Tibial nerve (tissue), 4 donors: ENCODE results near the gene PRRG2. TPM values are rescaled to one million over a fixed set of nuclear protein-coding genes. Genes with fewer than 3 reads are reported as not detected.

Experiments
- DNase-seq, 2 donors: peaks; one replicate each; pipeline ENCODE4 v3.0.0-alpha.2; 2019; ENCODE audit warnings: low spot score in 2 of 2
- H3K27ac ChIP-seq, 4 donors: fragments of 200-600 bp; sonication (generic) in 3 of 4; one replicate each; pipeline ENCODE4 v1.5.1; 2017 to 2019; ENCODE audit warnings: mild to moderate bottlenecking in 1 of 4
- H3K27me3 ChIP-seq, 2 donors: fragments of 200-600 bp; sonication (generic) in 1 of 2; one replicate each; pipeline versions ENCODE4 v1.5.1 to v1.6.0; 2017 to 2019
- H3K36me3 ChIP-seq, 3 donors: fragments of 200-600 bp; sonication (generic); one replicate each; pipeline ENCODE4 v1.5.1; 2018 to 2019
- H3K4me1 ChIP-seq, 4 donors: fragments of 200-600 bp; sonication (generic) in 3 of 4; one replicate each; pipeline ENCODE4 v1.5.1; 2017 to 2019
- H3K4me3 ChIP-seq, 4 donors: fragments of 200-600 bp; sonication (generic) in 3 of 4; one replicate each; pipeline ENCODE4 v1.5.1; 2017 to 2019; ENCODE audit warnings: mild to moderate bottlenecking in 1 of 4, moderate library complexity in 1 of 4
- H3K9me3 ChIP-seq, 4 donors: fragments of 200-600 bp; sonication (generic) in 3 of 4; one replicate each; pipeline ENCODE4 v1.5.1; 2017 to 2019
- EP300 ChIP-seq, 2 donors: sonication (generic); formaldehyde crosslinking; IDR thresholded peaks; one replicate each; pipeline ENCODE4 v1.6.1; 2017; ENCODE audit warnings: antibody characterized with exemption in 2 of 2, mild to moderate bottlenecking in 1 of 2
- POLR2A ChIP-seq, 2 donors: fragments of 450-650 bp; IDR thresholded peaks; one replicate each; pipeline ENCODE4 v1.6.1; 2017; ENCODE audit warnings: antibody characterized with exemption in 2 of 2, mild to moderate bottlenecking in 2 of 2, moderate library complexity in 2 of 2
- WGBS, 2 donors: methylation state at CpG; one replicate each; pipeline ENCODE4 v1.1.5; 2018; 5-methylcytosine and 5-hydroxymethylcytosine counted together
- total RNA-seq, 4 donors: library from RNA; depleted of rRNA; stranded (reverse); fragments of >200 nt; gene quantifications; one replicate each; pipeline ENCODE4 v1.1.0, GENCODE V29; 2016
- TF ChIP-seq, protein P1 (sequence below), 5 experiments: fragments of 200-600 bp in 3 of 5; fragments of 450-650 bp in 2 of 5; sonication (generic) in 3 of 5; IDR thresholded peaks; one replicate each; pipeline ENCODE4 v1.5.1; 2016 to 2019; ENCODE audit warnings: antibody characterized with exemption in 5 of 5, mild to moderate bottlenecking in 3 of 5, moderate library complexity in 2 of 5

The PRRG2 gene
- total RNA-seq, 4 donors from 2014 or later: 0.42 to 0.78 (median 0.44) TPM; not detected in 1

DNA sequence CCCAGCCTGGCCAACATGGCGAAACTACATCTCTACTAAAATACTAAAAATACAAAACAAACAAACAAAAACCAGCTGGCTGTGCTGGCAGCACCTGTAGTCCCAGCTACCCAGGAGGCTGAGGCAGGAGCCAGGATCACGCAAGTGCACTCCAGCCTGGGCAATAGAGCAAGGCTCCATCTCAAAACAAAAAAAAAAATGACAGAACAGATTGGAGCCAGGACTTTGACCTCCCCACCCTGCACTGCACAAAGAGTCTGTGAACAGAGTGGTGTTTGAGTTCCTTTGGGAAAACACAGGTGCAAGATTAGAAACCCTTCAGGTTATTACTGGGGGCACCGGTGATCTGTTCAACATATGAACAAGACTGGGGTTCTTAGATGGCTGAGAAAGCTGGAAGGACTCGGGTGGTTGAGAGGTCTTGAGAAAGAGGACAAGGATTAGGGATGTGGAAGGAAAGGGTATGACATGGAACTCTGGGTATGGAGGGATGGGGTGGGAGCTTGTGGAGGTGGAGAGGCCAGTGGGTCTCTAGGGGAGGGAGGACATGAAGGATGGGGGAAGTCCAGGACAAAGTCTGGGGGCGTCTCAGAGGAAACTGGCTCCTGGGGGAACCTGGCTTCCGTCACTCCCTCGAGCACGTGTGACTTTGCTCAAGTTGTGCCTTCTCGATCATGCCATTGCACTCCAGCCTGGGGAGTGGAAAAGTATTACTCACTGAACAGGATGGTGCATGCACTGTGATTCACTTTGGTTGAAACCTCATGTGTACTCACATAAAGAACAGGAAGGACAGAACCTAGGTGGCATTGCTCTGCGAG is 27.5 kb upstream of the PRRG2 start:
- peak overlapping the region in 3 of 4 donors; percentile 18 to 66 (median 41) for H3K27ac ChIP-seq
- H3K4me1 ChIP-seq: peaks cover 0 to 23% (median 6%) of the 10 kb centered on the region in 4 donors
- peaks cover 0 to 46% (median 21%) of the 10 kb centered on the region in 3 donors for H3K36me3 ChIP-seq
- no peaks in the 10 kb centered on the region for H3K9me3 ChIP-seq
- H3K4me3 ChIP-seq: no peak overlapping the region
- H3K27me3 ChIP-seq: no peaks in the 10 kb centered on the region
- 64 to 72% methylated on average over 10 of the region's 10 CpGs for WGBS, 2 donors
- TF ChIP-seq, protein P1, sequence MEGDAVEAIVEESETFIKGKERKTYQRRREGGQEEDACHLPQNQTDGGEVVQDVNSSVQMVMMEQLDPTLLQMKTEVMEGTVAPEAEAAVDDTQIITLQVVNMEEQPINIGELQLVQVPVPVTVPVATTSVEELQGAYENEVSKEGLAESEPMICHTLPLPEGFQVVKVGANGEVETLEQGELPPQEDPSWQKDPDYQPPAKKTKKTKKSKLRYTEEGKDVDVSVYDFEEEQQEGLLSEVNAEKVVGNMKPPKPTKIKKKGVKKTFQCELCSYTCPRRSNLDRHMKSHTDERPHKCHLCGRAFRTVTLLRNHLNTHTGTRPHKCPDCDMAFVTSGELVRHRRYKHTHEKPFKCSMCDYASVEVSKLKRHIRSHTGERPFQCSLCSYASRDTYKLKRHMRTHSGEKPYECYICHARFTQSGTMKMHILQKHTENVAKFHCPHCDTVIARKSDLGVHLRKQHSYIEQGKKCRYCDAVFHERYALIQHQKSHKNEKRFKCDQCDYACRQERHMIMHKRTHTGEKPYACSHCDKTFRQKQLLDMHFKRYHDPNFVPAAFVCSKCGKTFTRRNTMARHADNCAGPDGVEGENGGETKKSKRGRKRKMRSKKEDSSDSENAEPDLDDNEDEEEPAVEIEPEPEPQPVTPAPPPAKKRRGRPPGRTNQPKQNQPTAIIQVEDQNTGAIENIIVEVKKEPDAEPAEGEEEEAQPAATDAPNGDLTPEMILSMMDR (IDR thresholded peaks at IDR 0.05): no peak
- peak in 1 of 2 donors; percentile 19 for TF ChIP-seq EP300 (IDR thresholded peaks at IDR 0.05)
- no peak for TF ChIP-seq POLR2A (IDR thresholded peaks at IDR 0.05)
- DNase-seq: no peak

DNA sequence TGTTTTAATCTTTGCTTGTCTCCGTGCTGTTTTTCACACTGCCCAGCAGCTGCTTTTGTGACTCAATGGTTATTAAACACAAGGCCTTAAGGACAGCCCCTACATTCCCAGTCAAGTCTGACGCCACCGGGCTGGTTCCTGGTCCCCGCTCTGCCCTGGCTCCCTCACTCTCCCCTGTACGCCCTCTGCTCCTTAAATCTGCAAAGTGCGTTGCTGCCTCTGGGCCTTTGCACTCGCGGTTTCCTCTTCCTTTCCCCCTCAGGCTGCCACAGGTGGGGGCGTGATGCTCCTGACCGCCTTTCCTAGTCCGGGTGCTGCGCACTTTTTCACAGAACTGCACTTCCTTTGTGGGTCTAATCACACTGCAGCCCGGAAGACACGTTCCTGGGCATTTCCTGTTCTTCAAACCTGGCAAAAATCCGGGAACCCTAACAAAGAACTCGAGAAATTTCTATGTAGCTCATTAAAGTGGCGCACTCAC is 26.4 kb upstream of the PRRG2 start:
- TF ChIP-seq POLR2A (IDR thresholded peaks at IDR 0.05) (no peak), EP300 (IDR thresholded peaks at IDR 0.05) (peak; percentile 36 to 60)
- TF ChIP-seq, protein P1 (IDR thresholded peaks at IDR 0.05): no peak
- Histone ChIP-seq H3K9me3 (no peaks in the 10 kb centered on the region), H3K4me1 (peaks cover 0 to 27% (median 9%) of the 10 kb centered on the region in 4 donors), H3K36me3 (peaks cover 0 to 57% (median 22%) of the 10 kb centered on the region in 3 donors), H3K27me3 (no peaks in the 10 kb centered on the region), H3K27ac (peak overlapping the region in 3 of 4 donors; percentile 28 to 66 (median 41)), H3K4me3 (no peak overlapping the region)
- DNase-seq: no peak
- 74 to 82% methylated on average over 17 of the region's 17 CpGs for WGBS, 2 donors

DNA sequence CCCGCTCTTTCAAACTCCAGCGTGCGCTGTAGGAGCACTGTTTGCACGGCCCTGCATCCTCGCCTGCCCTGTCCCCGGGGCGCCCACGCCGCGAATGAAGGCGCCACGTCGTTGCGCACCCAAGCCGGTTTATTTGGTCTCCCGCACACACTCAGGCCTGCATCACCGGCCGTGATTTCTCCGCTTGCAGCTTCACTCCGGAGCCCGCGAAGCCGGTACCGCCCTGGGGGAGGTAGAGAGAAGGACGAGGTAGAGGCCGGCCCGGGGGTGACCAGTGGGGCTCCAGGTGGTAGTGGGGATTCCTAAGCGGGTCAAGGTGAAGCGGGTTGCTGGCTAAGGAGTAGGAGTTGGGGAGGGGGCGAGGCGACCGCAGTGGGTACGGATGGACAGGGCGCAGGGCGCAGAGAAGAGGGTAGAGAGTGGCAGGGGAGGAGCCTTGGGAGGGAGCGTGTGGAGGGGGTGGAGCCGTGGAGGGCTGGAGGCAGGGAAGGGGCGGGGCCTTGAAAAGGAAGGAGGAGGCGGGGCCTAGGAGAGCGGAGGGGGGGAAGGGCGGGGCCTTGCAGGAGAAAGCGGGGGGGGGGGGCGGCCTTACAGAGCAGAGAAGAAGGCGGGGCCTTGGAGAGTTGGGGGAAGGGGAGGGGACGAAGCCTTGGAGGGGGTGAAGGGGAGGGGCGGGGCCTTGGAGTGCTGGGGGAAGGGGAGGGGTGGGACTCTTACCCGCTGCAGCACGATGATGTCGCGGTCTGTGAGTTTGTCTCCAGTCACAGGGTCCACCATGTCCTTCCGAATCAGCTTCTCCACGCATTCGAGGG is 25.3 kb upstream of the PRRG2 start:
- peak overlapping the region in 3 of 4 donors; percentile 36 to 65 (median 56) for H3K27ac ChIP-seq
- DNase-seq: peak; percentile 62 to 77
- 85 to 91% methylated on average over 41 to 49 of the region's 53 CpGs for WGBS, 2 donors
- TF ChIP-seq EP300 (IDR thresholded peaks at IDR 0.05) (no peak), POLR2A (IDR thresholded peaks at IDR 0.05) (no peak)
- TF ChIP-seq, protein P1 (IDR thresholded peaks at IDR 0.05): no peak
- no peak overlapping the region for H3K4me3 ChIP-seq
- no peaks in the 10 kb centered on the region for H3K9me3 ChIP-seq
- peaks cover 0 to 37% (median 14%) of the 10 kb centered on the region in 4 donors for H3K4me1 ChIP-seq
- H3K36me3 ChIP-seq: peaks cover 0 to 66% (median 22%) of the 10 kb centered on the region in 3 donors
- H3K27me3 ChIP-seq: no peaks in the 10 kb centered on the region

DNA sequence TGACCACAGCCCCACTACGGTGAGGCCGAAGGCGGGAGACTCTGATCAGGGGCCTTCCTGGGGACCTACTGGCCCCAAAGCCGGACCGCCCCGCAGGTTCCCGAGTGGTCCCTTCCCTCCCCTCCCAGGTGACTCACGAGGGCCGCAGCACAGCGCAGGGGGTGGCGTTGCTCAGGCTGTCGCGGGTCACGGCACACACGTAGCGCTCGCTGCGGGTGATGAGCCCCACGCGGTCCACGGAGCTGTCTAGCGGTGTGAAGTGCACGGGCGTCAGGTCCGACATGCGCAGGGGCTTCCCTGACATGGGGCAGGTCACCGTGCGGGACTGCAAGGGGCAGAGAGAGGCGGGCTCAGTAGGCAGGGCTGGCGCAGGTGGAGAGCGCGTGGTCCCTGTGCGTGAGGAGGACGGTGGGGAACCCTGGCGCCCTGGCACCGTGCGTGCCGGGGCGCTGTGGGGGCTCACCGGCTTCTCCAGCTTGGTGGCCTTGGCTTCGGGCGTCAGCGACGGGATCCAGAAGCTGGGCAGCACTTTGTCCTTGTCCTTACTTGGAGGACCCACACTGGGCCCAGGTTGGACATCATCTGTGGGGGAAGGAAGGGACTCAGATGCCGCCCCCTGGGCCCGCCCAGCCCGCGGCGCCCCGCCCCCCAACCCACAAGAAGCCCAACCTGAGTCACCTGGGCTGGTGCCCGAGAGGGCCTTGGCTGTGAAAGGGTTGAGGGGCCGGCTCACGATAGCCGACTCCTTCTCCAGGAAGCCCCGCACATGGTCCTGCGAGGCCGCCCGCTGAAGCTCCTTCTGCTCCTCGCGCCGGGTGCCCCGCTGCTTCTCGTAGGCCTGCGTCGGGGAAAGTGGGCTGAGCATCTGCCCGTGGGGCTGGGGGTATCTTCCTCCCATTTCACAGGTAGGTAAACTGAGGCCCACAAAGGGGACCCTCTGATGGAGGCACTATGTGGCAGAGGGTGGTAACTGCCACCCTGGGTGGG is 24.4 kb upstream of the PRRG2 start:
- Histone ChIP-seq H3K4me1 (peaks cover 0 to 45% (median 17%) of the 10 kb centered on the region in 4 donors), H3K4me3 (no peak overlapping the region), H3K27ac (peak overlapping the region in 2 of 4 donors; percentile 56 to 65), H3K27me3 (no peaks in the 10 kb centered on the region), H3K36me3 (peaks cover 0 to 66% (median 22%) of the 10 kb centered on the region in 3 donors), H3K9me3 (no peaks in the 10 kb centered on the region)
- 81 to 82% methylated on average over 45 to 59 of the region's 66 CpGs for WGBS, 2 donors
- no peak for DNase-seq
- TF ChIP-seq, protein P1 (IDR thresholded peaks at IDR 0.05): no peak
- TF ChIP-seq POLR2A (IDR thresholded peaks at IDR 0.05) (no peak), EP300 (IDR thresholded peaks at IDR 0.05) (no peak)
